Measurements from ENCODE around the gene RNASE7.
"Not testable (repeated sequence)": the region's sequence is repeated elsewhere in the genome, so short reads cannot be mapped to it uniquely, and the experiment has no call there.

The RNASE7 gene

GRCh38 chr14:21040370-21040925 lies 1.7 kb upstream of the RNASE7 start:
- Histone ChIP-seq H3K9me3 (no peaks in the 10 kb centered on the region), H3K27ac (no peak overlapping the region), H3K4me3 (no peak overlapping the region), H3K4me1 (peaks cover 0 to 25% (median 19%) of the 10 kb centered on the region in 4 donors), H3K36me3 (no peaks in the 10 kb centered on the region), H3K27me3 (peaks cover 0 to 8% of the 10 kb centered on the region in 2 donors)
- no peak for TF ChIP-seq CTCF (IDR thresholded peaks at IDR 0.05)
- no peak for DNase-seq
- intact Hi-C loops (cut with DNase I; ENCODE audit: low total_unique reads), result loop anchor here (2.0 kb wide), 1 partner anchor 26 kb away; no protein-coding TSS in a partner anchor

- DNase-seq, H3K4me3 ChIP-seq, H3K36me3 ChIP-seq, H3K27me3 ChIP-seq, H3K27ac ChIP-seq, H3K9me3 ChIP-seq: not testable (repeated sequence)
- H3K4me1 ChIP-seq, result peaks cover 0 to 25% (median 19%) of the 10 kb centered on the region in 4 donors
- intact Hi-C loops (cut with DNase I; ENCODE audit: low total_unique reads), result loop anchor here (2.0 kb wide), 1 partner anchor 26 kb away; no protein-coding TSS in a partner anchor
Observed at GRCh38 chr14:21040941-21041340, 1.2 kb upstream of the RNASE7 start.

GRCh38 chr14:21042918-21043317 lies 756 bp downstream of the RNASE7 start:
- peaks cover 0 to 25% (median 19%) of the 10 kb centered on the region in 4 donors for H3K4me1 ChIP-seq
- DNase-seq, result no peak
- intact Hi-C loops (cut with DNase I; ENCODE audit: low total_unique reads), result no loop called here
- H3K4me3 ChIP-seq, result no peak overlapping the region
- no peak overlapping the region for H3K27ac ChIP-seq
- TF ChIP-seq CTCF (IDR thresholded peaks at IDR 0.05), result no peak
- no peaks in the 10 kb centered on the region for H3K36me3 ChIP-seq
- H3K27me3 ChIP-seq, result peaks cover 0 to 8% of the 10 kb centered on the region in 2 donors
- H3K9me3 ChIP-seq, result no peaks in the 10 kb centered on the region

- Histone ChIP-seq H3K4me3 (no peak overlapping the region), H3K27ac (no peak overlapping the region), H3K27me3 (peaks cover 0 to 8% of the 10 kb centered on the region in 2 donors), H3K9me3 (no peaks in the 10 kb centered on the region), H3K36me3 (no peaks in the 10 kb centered on the region), H3K4me1 (peaks cover 0 to 20% (median 15%) of the 10 kb centered on the region in 4 donors)
- no peak for TF ChIP-seq CTCF (IDR thresholded peaks at IDR 0.05)
- intact Hi-C loops (cut with DNase I; ENCODE audit: low total_unique reads), result no loop called here
- DNase-seq, result no peak
Observed at GRCh38 chr14:21043387-21043973, 1.3 kb downstream of the RNASE7 start.

- Histone ChIP-seq H3K9me3 (no peaks in the 10 kb centered on the region), H3K27ac (no peak overlapping the region), H3K4me1 (peaks cover 0 to 15% (median 9%) of the 10 kb centered on the region in 4 donors), H3K27me3 (peaks cover 0 to 8% of the 10 kb centered on the region in 2 donors), H3K36me3 (no peaks in the 10 kb centered on the region), H3K4me3 (no peak overlapping the region)
- DNase-seq, result no peak
- no peak for TF ChIP-seq CTCF (IDR thresholded peaks at IDR 0.05)
- intact Hi-C loops (cut with DNase I; ENCODE audit: low total_unique reads), result no loop called here
Observed at GRCh38 chr14:21043974-21044618, 1.9 kb downstream of the RNASE7 start.

- no peak overlapping the region for H3K4me3 ChIP-seq
- TF ChIP-seq CTCF (IDR thresholded peaks at IDR 0.05), result no peak
- no peak overlapping the region for H3K27ac ChIP-seq
- H3K9me3 ChIP-seq, result no peaks in the 10 kb centered on the region
- peaks cover 0 to 8% of the 10 kb centered on the region in 2 donors for H3K27me3 ChIP-seq
- intact Hi-C loops (cut with DNase I; ENCODE audit: low total_unique reads), result no loop called here
- H3K36me3 ChIP-seq, result no peaks in the 10 kb centered on the region
- DNase-seq, result no peak
- H3K4me1 ChIP-seq, result peaks cover 0 to 5% (median 0%) of the 10 kb centered on the region in 4 donors
Observed at GRCh38 chr14:21047378-21047781, 5.2 kb downstream of the RNASE7 start.
